GM18508 (cell line): ENCODE results near the gene MAP2.

Experiments used
- ATAC-seq: cut with Tn5 transposase; IDR thresholded peaks from one replicate; pipeline ENCODE4 v1.9.1; 2021; ENCODE audit warnings: moderate number of reproducible peaks; ENCODE audit not compliant: insufficient read depth, unreplicated experiment

MAP2 gene

DNA sequence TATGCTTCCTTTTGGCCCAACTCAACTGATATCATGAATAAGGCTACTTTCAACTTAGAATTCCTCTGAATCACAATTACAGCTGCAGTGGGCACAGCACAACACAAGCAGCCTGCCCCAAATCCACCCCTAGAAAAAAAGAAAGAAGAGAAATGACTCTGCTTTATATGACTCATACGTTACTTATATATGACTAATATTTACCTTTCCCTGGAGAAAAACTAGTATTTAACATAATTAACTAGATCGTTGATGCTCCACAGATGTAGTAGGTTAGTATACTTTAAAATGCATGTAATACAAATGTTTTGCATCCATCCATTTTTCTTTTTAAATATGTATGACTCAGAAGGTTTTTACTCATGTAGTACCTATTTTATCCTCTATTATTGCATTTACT, 214.5 kb downstream of the MAP2 start:
- no peak for ATAC-seq

DNA sequence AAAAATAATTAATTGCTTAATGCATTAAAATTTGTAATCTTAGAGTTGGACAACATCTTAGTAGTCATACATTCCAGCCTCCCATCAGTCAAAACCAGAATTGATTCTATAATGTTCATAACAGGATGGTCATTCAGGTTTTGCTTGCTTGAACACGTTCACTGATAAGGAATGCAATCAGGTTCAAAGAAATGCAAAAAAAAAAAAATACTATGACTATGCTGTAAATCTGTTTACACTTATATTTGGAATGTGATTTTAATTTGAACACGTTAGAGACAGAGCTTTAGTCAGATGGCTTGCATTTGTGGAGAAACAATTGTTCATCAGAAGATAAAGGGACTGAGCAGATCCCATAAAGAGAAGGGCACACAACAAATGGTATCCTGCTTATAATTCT, 216.5 kb downstream of the MAP2 start:
- ATAC-seq, result no peak

DNA sequence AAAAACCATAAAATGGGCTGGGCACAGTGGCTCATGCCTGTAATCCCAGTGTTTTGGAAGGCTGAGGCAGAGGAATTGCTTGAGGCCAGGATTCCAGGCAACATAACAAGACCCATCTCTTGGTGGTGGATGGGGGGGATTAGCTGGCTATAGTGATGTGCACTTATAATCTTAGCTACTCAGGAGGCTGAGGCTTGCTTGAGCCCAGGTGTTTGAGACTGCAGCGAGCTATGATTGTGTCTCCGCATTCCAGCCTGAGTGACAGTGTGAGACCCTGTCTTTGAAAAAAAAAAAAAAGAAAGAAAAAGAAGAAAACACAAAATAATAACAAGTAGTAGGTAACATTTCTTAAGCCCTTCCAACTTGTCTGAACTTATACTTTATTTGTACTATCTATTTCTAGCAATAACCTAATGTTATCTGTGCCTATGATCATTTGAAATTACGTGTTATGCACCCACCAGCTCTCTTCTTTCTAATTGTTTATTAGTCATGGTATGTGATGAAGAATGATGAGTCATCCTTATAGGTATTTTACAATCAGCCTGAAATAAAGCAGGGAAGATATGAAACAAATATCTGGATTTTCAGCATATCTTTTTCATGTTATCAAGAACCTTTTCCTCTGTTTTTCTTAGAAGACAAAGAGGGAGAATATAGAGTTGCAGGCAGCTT, 218.4 kb downstream of the MAP2 start:
- no peak for ATAC-seq

GRCh38 chr2:209644842-209645241, 221.0 kb downstream of the MAP2 start:
- no peak for ATAC-seq

DNA sequence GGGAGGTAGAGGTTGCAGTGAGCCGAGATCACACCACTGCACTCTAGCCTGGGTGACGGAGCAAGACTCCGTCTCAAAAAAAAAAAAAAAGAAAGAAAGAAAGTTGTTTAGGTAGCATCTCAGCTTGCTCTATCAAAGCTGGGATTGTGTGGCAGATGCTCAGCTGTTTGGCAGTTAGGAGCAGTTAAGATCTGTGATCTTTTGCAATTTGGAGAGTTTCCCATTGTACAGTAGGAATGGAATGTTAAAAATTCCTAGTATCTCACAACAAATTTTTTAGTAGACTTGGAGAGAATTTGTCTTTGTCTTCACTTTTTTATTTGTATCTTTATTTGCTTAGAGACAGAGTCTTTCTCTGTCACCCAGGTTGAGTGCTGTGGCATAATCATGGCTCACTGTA, 224.9 kb downstream of the MAP2 start:
- ATAC-seq, result no peak

GRCh38 chr2:209653134-209653533, 229.3 kb downstream of the MAP2 start:
- ATAC-seq, result no peak

DNA sequence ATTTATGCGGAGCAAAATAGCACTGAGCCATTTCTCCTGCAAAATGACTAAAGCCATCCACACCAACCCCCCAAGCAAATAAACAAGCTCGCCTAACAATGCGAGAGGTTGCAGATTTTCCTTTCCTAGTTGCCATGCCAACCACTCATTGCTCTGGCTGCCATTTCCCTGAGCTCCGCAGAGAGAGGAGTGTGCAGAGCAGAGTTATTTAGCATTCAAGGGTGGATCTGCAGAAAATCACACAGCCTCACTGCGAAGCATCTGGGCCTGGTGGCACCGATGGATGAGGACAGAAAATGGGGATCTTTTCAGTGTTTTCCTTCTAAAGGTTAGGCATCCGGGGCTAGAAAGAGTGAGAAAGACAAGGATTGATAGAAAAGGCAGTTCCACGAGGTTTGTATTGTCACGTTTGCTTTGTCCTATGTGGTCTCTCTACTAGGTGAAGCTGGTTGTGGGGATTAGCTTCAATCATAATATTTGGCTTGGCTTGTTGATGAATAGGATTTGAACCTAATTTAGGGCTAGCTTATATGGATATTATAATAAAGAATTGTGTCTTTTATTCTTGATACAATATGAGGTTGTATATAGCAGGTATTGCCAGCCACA, 237.5 kb downstream of the MAP2 start:
- no peak for ATAC-seq

DNA sequence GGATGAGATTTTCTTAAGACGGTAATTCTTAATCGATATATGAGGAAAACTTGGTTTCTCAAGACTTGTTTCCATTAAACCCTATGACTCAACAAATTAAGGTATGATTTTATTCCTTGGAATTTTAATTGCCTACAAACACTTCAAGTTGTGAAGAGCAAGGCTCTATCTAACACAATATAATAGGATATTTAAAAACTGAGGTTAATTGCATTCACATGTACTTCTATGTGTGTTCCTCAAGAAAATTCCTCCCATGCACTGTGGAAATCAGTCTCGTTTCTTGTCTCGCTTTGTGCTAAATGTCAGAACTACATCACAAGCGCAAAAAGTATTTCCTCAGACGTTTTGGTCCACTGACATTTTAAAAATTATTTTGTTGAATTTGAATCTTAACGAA, 238.2 kb downstream of the MAP2 start:
- no peak for ATAC-seq

- ATAC-seq, result no peak
Observed at GRCh38 chr2:209663139-209663538, 239.3 kb downstream of the MAP2 start.

- ATAC-seq, result no peak
Observed at GRCh38 chr2:209663656-209664055, 239.8 kb downstream of the MAP2 start.

- no peak for ATAC-seq
Observed at GRCh38 chr2:209666296-209666695, 242.4 kb downstream of the MAP2 start.

DNA sequence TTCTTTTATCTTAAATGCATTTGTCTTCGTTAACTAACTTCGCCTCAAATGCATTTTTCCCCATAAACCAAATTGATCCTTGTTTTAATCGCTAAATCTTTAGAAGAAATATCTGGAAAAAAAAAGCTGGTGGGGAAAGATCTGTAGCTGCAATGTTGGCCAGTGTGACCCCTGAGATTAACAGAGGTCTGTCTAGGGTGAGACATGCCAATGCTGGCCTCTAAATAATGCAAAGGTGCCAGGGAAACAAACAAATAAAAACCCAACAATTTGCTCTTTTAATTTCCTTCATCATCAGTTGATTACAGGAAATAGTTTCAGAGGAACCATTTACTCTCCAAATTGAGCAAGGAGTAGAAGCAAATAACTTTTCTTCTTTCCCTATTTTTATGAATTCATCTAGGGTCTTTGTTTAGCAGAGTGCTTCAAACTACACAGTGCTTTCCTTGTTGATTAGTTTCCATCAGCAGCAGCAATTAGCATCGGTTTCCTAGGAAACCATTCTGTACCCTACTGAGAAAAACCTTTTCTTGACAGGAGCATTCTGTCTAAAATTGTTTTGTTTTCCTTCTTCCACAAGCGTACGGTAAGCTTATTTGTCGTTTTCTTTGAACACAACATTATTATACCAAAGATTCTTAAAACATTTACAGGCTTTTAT, 247.3 kb downstream of the MAP2 start:
- no peak for ATAC-seq

DNA sequence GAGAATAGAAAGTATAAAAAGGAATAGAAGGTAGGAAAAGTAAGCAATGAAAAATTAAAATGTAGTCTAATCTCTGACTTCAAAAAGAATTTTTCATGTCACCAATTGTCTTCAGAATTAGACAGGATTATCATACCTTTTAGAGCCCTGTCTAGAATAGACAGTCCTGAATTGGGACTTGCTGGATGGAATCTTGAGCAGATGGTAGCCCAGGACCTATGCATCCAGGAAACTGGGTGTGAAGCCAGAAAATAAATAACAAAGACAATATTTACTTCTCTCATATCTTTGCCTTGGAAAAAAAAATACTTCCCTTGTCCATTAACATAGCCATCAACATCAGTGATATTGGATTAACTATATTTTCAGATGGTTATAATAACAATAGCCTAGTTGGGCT, 250.0 kb downstream of the MAP2 start:
- no peak for ATAC-seq

DNA sequence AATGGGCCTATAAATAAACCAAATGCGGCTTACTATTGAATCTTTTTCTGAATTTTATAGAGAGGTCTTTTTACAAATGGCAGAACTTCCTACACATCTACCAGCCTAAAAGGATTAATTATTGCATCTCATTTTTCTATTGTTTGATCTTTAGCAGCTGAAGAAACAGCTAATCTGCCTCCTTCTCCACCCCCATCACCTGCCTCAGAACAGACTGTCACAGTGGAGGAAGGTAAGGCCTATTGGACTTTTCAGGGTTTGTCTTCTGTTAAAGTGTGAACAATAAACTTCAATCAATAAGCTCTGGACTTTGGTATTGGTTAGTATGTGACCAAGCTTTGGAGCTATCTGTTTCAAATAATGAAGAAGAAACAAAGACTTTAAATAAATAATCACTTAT, 256.7 kb downstream of the MAP2 start:
- no peak for ATAC-seq

DNA sequence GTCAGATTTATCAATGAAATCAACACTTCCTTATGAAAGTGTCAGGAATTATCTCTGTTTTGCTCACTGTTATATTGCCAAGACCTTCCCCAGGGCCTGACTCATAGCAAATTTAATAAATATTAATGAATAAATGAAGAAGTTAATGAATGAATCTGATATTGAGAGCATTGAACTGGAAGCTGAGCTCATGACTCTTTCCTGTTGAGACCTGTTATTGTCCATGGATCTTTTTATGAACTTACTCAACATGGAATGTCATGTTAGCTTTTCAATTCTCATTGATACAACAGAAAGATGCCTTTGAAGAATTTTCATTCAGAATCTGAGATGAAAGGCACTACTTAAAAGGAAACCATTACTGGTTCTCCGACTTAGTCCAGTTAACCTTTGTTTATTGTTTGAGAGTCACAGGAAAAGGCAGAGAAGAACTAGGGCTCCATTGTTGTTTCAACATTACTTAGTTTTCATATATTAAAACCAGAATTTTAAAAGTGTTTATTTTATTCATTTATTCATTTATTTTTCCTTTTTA, 257.4 kb downstream of the MAP2 start:
- ATAC-seq, result no peak

- ATAC-seq, result no peak
Observed at GRCh38 chr2:209682646-209683045, 258.8 kb downstream of the MAP2 start.

- ATAC-seq, result no peak
Observed at GRCh38 chr2:209685340-209685739, 261.5 kb downstream of the MAP2 start.

- no peak for ATAC-seq
Observed at GRCh38 chr2:209685963-209686362, 262.1 kb downstream of the MAP2 start.

DNA sequence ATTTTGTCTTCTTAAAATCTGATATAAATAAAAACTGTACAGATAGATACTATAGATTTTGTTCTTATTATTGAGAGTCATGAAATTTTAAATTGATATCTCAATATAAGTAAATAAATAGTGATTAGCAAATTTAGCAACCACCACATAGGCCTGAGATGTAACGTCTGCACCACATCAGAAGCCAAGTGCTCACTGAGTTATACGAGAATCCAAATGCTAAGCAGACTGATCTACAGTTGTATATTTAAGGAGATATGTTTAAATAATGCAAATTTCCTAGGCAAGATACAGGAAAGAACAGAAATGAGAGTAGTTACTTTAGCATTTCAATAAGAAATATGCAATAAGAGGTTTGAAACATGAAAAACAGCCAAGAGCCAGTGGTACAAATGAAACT, 262.6 kb downstream of the MAP2 start:
- ATAC-seq, result no peak

DNA sequence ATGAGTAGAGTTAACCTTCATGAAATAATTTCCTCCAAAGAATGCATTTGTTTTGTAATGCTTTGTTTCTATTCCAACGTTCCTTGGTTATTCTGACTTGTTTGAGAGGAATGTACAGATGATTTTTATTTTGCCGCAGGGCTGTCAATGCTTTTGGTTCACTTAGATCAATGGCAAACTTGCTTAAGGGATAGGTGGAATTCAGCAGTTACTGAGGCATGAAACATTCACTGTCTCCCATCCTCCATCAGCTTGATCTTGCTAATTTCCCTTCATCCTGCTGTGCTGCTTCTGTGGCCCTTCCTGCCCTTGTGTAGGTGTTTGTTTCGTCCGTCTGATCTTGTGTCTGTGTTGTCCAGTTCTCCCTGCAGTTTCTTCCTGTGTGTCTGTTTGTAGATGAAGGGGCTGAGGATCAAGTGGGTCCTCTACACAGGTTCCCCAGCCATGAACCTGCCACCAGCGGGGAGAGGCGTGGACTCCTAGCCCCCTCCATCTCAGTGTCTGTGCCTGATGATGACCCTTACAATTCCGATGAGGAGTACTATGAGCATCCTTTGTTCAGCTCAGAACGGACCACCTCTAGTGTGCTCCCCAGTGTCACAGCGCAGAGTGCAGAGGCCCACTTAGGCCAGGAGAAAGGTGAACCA, 263.6 kb downstream of the MAP2 start:
- ATAC-seq, result no peak

- no peak for ATAC-seq
Observed at GRCh38 chr2:209688385-209688784, 264.5 kb downstream of the MAP2 start.
